Hepatocyte (in vitro differentiated cells): ENCODE measurements around the gene SND1. TPM values are rescaled to one million over a fixed set of nuclear protein-coding genes. Genes with fewer than 3 reads are reported as not detected.

ENCODE experiments used
- DNase-seq: peaks from one replicate; pipeline ENCODE4 v3.0.0-alpha.2; 2016; ENCODE audit warnings: low spot score
- H2AFZ ChIP-seq: fragments of 200-600 bp; sonication (generic); 2 replicates; pipeline ENCODE4 v1.6.0; 2016; ENCODE audit warnings: antibody characterized with exemption, mild to moderate bottlenecking
- H3K27ac ChIP-seq: fragments of 200-600 bp; sonication (generic); 2 replicates; pipeline ENCODE4 v1.5.1; 2016; ENCODE audit warnings: mild to moderate bottlenecking
- H3K27me3 ChIP-seq: fragments of 200-600 bp; sonication (generic); 2 replicates; pipeline ENCODE4 v1.6.1; 2016
- H3K36me3 ChIP-seq: fragments of 200-600 bp; sonication (generic); replicated peaks from 2 replicates; pipeline ENCODE4 v1.5.1; 2016; ENCODE audit warnings: low read depth; ENCODE audit not compliant: insufficient read depth
- H3K4me1 ChIP-seq: fragments of 200-600 bp; sonication (generic); 2 replicates; pipeline ENCODE4 v1.5.1; 2016; ENCODE audit warnings: mild to moderate bottlenecking, moderate library complexity; ENCODE audit not compliant: insufficient read depth
- H3K4me2 ChIP-seq: fragments of 200-600 bp; sonication (generic); 2 replicates; pipeline ENCODE4 v1.6.0; 2016
- H3K4me3 ChIP-seq: fragments of 200-600 bp; sonication (generic); 2 replicates; pipeline ENCODE4 v1.5.1; 2016; ENCODE audit warnings: mild to moderate bottlenecking
- H3K79me2 ChIP-seq: fragments of 200-600 bp; sonication (generic); 2 replicates; pipeline ENCODE4 v1.6.0; 2017; ENCODE audit warnings: mild to moderate bottlenecking
- H3K9me2 ChIP-seq: fragments of 200-600 bp; sonication (generic); replicated peaks from 2 replicates; pipeline ENCODE4 v1.6.0; 2017; ENCODE audit warnings: mild to moderate bottlenecking; ENCODE audit not compliant: insufficient read depth
- H3K9me3 ChIP-seq: fragments of 200-600 bp; sonication (generic); 2 replicates; pipeline ENCODE4 v1.5.1; 2016; ENCODE audit warnings: low read depth, mild to moderate bottlenecking
- H4K20me1 ChIP-seq: fragments of 200-600 bp; sonication (generic); 2 replicates; pipeline ENCODE4 v1.6.0; 2016; ENCODE audit warnings: mild to moderate bottlenecking; ENCODE audit not compliant: insufficient read depth, poor library complexity, severe bottlenecking
- EZH2 ChIP-seq: fragments of 200-600 bp; sonication (generic); IDR thresholded peaks from 2 replicates; pipeline ENCODE4 v1.6.1; 2016; ENCODE audit warnings: antibody characterized with exemption, mild to moderate bottlenecking, borderline replicate concordance
- EZH2phosphoT487 ChIP-seq: fragments of 200-600 bp; sonication (generic); IDR thresholded peaks from one replicate; pipeline ENCODE4 v1.6.1; 2018; ENCODE audit warnings: antibody characterized with exemption, mild to moderate bottlenecking, low read depth, moderate library complexity; ENCODE audit not compliant: unreplicated experiment, severe bottlenecking
- WGBS: methylation state at CpG from one replicate; pipeline ENCODE4 v1.1.6; 2016; ENCODE audit warnings: low lambda C conversion rate; ENCODE audit errors: missing lambda C conversion rate; 5-methylcytosine and 5-hydroxymethylcytosine counted together
- polyA plus RNA-seq: library from polyadenylated mRNA; unstranded; fragments of >200 nt; fragmentation: Nextera tagmentation; extraction: Ambion mirVana; gene quantifications from 2 replicates; pipeline ENCODE4 v1.2.1, GENCODE V29; 2016
- total RNA-seq: library from RNA; depleted of rRNA; stranded (reverse); fragments of >200 nt; gene quantifications from 2 replicates; pipeline ENCODE4 v1.2.3, GENCODE V29; 2014
- TF ChIP-seq, protein P1 (sequence below): fragments of 200-600 bp; sonication (generic); IDR thresholded peaks from 2 replicates; pipeline ENCODE4 v1.5.1; 2016; ENCODE audit warnings: antibody characterized with exemption, mild to moderate bottlenecking; ENCODE audit not compliant: poor library complexity

Gene SND1
- total and polyA plus RNA-seq, 2 experiments from 2014 or later = 141 to 200 TPM

DNA sequence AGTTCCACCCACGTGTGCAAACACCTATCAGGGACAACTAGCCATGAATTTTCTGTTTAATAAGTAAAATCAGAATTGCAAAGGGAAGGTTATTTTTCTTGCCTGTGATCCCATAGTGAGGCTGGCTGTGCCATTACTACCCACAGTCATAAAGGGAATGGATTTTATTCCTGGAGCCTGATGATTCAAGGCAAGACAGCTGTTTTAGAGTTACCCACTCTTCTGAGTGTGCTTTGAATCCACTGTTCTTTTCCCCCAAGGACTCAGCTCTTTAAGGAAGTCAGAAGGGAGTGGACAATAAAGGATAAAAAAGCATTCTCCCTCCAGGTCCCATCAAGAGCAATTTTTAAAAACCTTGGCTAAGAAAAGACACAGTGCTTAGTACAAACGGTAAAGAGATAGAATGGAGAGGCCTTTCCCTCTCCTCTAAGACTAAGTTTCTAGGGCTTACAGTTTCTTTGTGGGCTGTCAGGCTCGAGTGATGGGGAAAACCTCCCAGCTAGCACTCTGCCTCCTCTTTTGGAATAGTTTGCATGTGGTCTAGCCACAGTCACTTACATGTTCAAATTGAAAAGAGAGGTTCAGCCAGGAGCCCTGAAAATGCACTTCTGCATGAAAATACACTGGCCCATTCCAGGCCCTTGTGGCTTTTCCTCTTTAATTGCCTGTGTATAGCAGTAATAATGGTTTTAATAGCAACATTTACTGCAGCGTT, 384.4 kb downstream of the SND1 start:
- no peak for DNase-seq
- peaks cover 32% of the 10 kb centered on the region for H4K20me1 ChIP-seq
- H3K36me3 ChIP-seq = no peaks in the 10 kb centered on the region
- H3K9me3 ChIP-seq = no peaks in the 10 kb centered on the region
- H3K4me1 ChIP-seq = peaks cover 13% of the 10 kb centered on the region
- H3K79me2 ChIP-seq = peaks cover 29% of the 10 kb centered on the region
- no peak overlapping the region for H3K27ac ChIP-seq
- no peak overlapping the region for H3K4me3 ChIP-seq
- H2AFZ ChIP-seq = no peak overlapping the region
- H3K4me2 ChIP-seq = no peak overlapping the region
- TF ChIP-seq, protein P1, sequence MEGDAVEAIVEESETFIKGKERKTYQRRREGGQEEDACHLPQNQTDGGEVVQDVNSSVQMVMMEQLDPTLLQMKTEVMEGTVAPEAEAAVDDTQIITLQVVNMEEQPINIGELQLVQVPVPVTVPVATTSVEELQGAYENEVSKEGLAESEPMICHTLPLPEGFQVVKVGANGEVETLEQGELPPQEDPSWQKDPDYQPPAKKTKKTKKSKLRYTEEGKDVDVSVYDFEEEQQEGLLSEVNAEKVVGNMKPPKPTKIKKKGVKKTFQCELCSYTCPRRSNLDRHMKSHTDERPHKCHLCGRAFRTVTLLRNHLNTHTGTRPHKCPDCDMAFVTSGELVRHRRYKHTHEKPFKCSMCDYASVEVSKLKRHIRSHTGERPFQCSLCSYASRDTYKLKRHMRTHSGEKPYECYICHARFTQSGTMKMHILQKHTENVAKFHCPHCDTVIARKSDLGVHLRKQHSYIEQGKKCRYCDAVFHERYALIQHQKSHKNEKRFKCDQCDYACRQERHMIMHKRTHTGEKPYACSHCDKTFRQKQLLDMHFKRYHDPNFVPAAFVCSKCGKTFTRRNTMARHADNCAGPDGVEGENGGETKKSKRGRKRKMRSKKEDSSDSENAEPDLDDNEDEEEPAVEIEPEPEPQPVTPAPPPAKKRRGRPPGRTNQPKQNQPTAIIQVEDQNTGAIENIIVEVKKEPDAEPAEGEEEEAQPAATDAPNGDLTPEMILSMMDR = no peak
- TF ChIP-seq EZH2 (no peak), EZH2phosphoT487 (no peak)
- 88% methylated on average over 4 of the region's 4 CpGs for WGBS
- no peaks in the 10 kb centered on the region for H3K9me2 ChIP-seq
- peaks cover 3% of the 10 kb centered on the region for H3K27me3 ChIP-seq

DNA sequence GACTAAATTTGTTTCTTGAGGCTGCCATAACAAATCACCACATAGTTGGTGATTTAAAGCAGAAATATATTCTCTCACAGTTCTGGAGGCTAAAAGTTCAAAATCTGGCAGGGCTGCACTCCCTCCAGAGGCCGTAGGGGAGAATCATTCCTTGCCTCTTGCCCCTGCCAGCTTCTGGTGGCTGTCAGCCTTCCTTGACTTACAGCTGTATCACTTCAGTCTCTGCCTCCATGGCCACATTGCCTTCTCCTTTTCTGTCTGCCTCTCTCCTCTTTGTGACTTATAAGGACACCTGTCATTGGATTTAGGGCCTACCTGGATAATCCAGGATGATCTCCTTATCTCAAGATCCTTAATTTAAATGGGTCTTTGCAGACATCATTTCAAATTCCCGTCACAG, 385.1 kb downstream of the SND1 start:
- Histone ChIP-seq H3K27ac (no peak overlapping the region), H3K79me2 (peaks cover 29% of the 10 kb centered on the region), H3K36me3 (no peaks in the 10 kb centered on the region), H3K4me2 (no peak overlapping the region), H4K20me1 (peaks cover 33% of the 10 kb centered on the region), H3K4me3 (no peak overlapping the region), H2AFZ (no peak overlapping the region), H3K4me1 (peaks cover 13% of the 10 kb centered on the region), H3K27me3 (peaks cover 3% of the 10 kb centered on the region), H3K9me3 (no peaks in the 10 kb centered on the region), H3K9me2 (no peaks in the 10 kb centered on the region)
- TF ChIP-seq EZH2 (no peak), EZH2phosphoT487 (no peak)
- TF ChIP-seq, protein P1 = no peak
- 93% methylated on average over 2 of the region's 2 CpGs for WGBS
- no peak for DNase-seq

DNA sequence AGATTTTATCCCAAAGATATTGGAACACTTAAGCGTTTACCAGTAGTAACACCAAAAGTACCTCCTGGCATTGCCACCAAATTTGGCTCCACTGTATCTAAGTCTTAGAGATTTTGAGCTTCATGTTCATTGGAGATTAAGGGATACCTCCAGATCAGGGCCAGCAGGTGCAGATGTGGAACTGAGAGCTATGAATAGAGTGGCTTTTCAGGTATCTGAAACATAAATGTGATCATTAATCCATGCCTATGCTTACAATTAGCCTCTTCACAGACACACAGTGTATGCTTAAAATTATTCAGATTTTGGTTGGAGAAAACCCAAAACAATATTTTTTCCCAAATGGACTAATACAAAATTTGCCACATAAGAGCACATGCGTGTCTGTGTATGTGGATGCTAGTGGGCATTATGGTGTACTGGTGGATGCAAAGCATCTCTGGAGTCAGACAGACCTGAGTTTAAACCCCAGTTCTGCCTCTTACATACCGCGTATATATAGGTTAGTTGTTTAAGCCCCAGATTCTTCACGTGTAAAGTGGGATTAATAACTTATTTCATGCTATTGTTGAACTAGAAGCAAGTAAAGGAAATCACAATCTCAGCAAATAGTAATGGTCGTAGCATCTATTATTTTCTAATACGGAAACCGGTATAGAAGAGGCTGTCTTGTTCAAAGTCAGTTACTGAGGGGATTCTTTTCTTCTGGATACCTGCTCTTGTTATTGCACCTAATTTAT, 386.1 kb downstream of the SND1 start:
- peaks cover 28% of the 10 kb centered on the region for H4K20me1 ChIP-seq
- no peaks in the 10 kb centered on the region for H3K36me3 ChIP-seq
- H3K9me3 ChIP-seq = no peaks in the 10 kb centered on the region
- H2AFZ ChIP-seq = no peak overlapping the region
- H3K27ac ChIP-seq = no peak overlapping the region
- DNase-seq = no peak
- peaks cover 3% of the 10 kb centered on the region for H3K27me3 ChIP-seq
- no peaks in the 10 kb centered on the region for H3K9me2 ChIP-seq
- peaks cover 23% of the 10 kb centered on the region for H3K79me2 ChIP-seq
- TF ChIP-seq EZH2 = no peak
- TF ChIP-seq EZH2phosphoT487 = no peak
- TF ChIP-seq, protein P1 = no peak
- H3K4me3 ChIP-seq = no peak overlapping the region
- peaks cover 9% of the 10 kb centered on the region for H3K4me1 ChIP-seq
- no peak overlapping the region for H3K4me2 ChIP-seq
- 99% methylated on average over 8 of the region's 8 CpGs for WGBS
